HepG2 (cell line): ENCODE data around the gene COL5A1. TPM values are rescaled to one million over a fixed set of nuclear protein-coding genes. Genes with fewer than 3 reads are reported as not detected.

Source experiments
- ATAC-seq: fragments of 200-7000 bp; cut with Tn5 transposase; 3 replicates; pipeline ENCODE4 v1.9.1; 2020; ENCODE audit warnings: mild to moderate bottlenecking, moderate library complexity
- BruUV-seq: library from RNA; stranded (reverse); fragments of 400-500 nt; replicated peaks from 2 replicates; lab custom pipeline; 2021; lab: Mats Ljungman, UMichigan
- CTCF ChIA-PET: fragments of 300-600 bp; formaldehyde crosslinking; extraction: SDS; loops from one replicate; lab custom pipeline; 2021; ENCODE audit warnings: low total read pairs, inconsistent platforms, low intra/inter-chr PET ratio; lab: Yijun Ruan, JAX
- POLR2A ChIA-PET: fragments of 350-600 bp; sonication (Branson Sonifier 250); formaldehyde crosslinking; loops from one replicate; lab custom pipeline; 2020; ENCODE audit warnings: antibody characterized with exemption, inconsistent platforms; lab: Yijun Ruan, JAX
- DNase-seq: peaks from one replicate; pipeline ENCODE4 v3.0.0-alpha.2; 2015; ENCODE audit warnings: low spot score
- FAIRE-seq: peaks from 3 replicates; lab custom pipeline; 2011; peaks lifted over from hg19 to GRCh38; lab: Jason Lieb, UNC
- H2AFZ ChIP-seq: one replicate; pipeline ENCODE4 v1.6.1; 2011; ENCODE audit warnings: low read length, inconsistent platforms
- H3K27ac ChIP-seq: fragments of 300-600 bp; 3 replicates; pipeline ENCODE4 v1.8.0; 2011; ENCODE audit warnings: mixed run types, mild to moderate bottlenecking, mixed read lengths, low read length, inconsistent platforms; ENCODE audit not compliant: insufficient read depth; ENCODE audit errors: extremely low read length
- H3K27me3 ChIP-seq, 2 experiments: fragments of 200-600 bp in 1 of 2; 2 replicates in 1 of 2; 3 replicates in 1 of 2; pipeline versions ENCODE4 v1.6.0 to v1.8.0; 2011; ENCODE audit warnings: low read length in 2 of 2, mild to moderate bottlenecking in 2 of 2, moderate library complexity in 2 of 2, inconsistent platforms in 1 of 2; ENCODE audit not compliant: insufficient read depth in 2 of 2, control insufficient read depth in 1 of 2
- H3K36me3 ChIP-seq, 2 experiments: fragments of 200-600 bp in 1 of 2; replicated peaks in 1 of 2; 2 replicates in 1 of 2; 3 replicates in 1 of 2; pipeline versions ENCODE4 v1.5.1 to v1.8.0; 2011; ENCODE audit warnings: low read length in 2 of 2, inconsistent platforms in 1 of 2; ENCODE audit not compliant: insufficient read depth in 2 of 2, control insufficient read depth in 1 of 2
- H3K4me1 ChIP-seq: 2 replicates; pipeline ENCODE4 v1.5.1; 2012; ENCODE audit warnings: low read length, inconsistent platforms; ENCODE audit not compliant: insufficient read depth
- H3K4me2 ChIP-seq: 2 replicates; pipeline ENCODE4 v1.6.0; 2011; ENCODE audit warnings: low read depth, low read length, inconsistent platforms
- H3K4me3 ChIP-seq, 3 experiments: fragments of 200-600 bp in 1 of 3; sonication (generic), shearing (Covaris generic) in 1 of 3; replicated peaks in 1 of 3; 2 replicates each; pipeline ENCODE4 v1.5.1; 2011 to 2016; ENCODE audit warnings: low read length in 3 of 3, inconsistent platforms in 2 of 3, low read depth in 2 of 3, mild to moderate bottlenecking in 2 of 3, control low read depth in 1 of 3, mixed read lengths in 1 of 3; ENCODE audit not compliant: insufficient read depth in 1 of 3
- H3K79me2 ChIP-seq: one replicate; pipeline ENCODE4 v1.6.1; 2011; ENCODE audit warnings: low read length, inconsistent platforms; ENCODE audit not compliant: insufficient read depth
- H3K9ac ChIP-seq: 2 replicates; pipeline ENCODE4 v1.6.0; 2011; ENCODE audit warnings: mild to moderate bottlenecking, low read depth, low read length, inconsistent platforms; ENCODE audit not compliant: insufficient read depth
- H3K9me3 ChIP-seq: 2 replicates; pipeline ENCODE4 v1.5.1; 2012; ENCODE audit warnings: mild to moderate bottlenecking, low read length
- H4K20me1 ChIP-seq: 2 replicates; pipeline ENCODE4 v1.6.0; 2011; ENCODE audit warnings: inconsistent platforms, mild to moderate bottlenecking, low read length, moderate library complexity; ENCODE audit not compliant: insufficient read depth
- GATAD1 ChIP-seq: IDR thresholded peaks from 2 replicates; pipeline ENCODE4 v1.6.1; 2016; ENCODE audit warnings: missing genetic modification reagents, missing compliant biosample characterization
- JARID2 ChIP-seq: sonication (generic); formaldehyde crosslinking; IDR thresholded peaks from 2 replicates; pipeline ENCODE4 v1.8.1; 2023; ENCODE audit warnings: missing genetic modification reagents, inconsistent platforms; ENCODE audit not compliant: insufficient replicate concordance
- KLF6 ChIP-seq: IDR thresholded peaks from 2 replicates; pipeline ENCODE4 v1.8.0; 2016; ENCODE audit warnings: missing biosample characterization, missing genetic modification reagents
- PHF5A ChIP-seq: IDR thresholded peaks from one replicate; pipeline ENCODE4 v1.6.1; 2018; ENCODE audit warnings: low read depth, missing genetic modification reagents; ENCODE audit not compliant: unreplicated experiment
- RBM39 ChIP-seq: fragments of 200-400 bp; formaldehyde crosslinking; IDR thresholded peaks from one replicate; pipeline ENCODE4 v1.6.1; 2018; ENCODE audit warnings: antibody characterized with exemption, mild to moderate bottlenecking, low read depth, low read length; ENCODE audit not compliant: poor library complexity, severe bottlenecking
- SATB2 ChIP-seq: sonication (generic); formaldehyde crosslinking; IDR thresholded peaks from 2 replicates; pipeline ENCODE4 v1.5.0; 2020; ENCODE audit warnings: missing genetic modification reagents
- SRY ChIP-seq: sonication (generic); formaldehyde crosslinking; IDR thresholded peaks from 2 replicates; pipeline ENCODE4 v1.8.0; 2022; ENCODE audit warnings: mild to moderate bottlenecking, missing genetic modification reagents
- ZNF615 ChIP-seq: sonication (generic); formaldehyde crosslinking; IDR thresholded peaks from 2 replicates; pipeline ENCODE4 v1.5.0; 2020; ENCODE audit warnings: mild to moderate bottlenecking, missing genetic modification reagents, borderline replicate concordance
- WGBS: methylation state at CpG from one replicate; pipeline ENCODE4 v1.1.6; 2017; ENCODE audit warnings: low lambda C conversion rate; 5-methylcytosine and 5-hydroxymethylcytosine counted together
- in situ Hi-C: cut with HindIII; loops from 2 replicates; pipeline ENCODE4 v1.10.0; 2017; ENCODE audit warnings: low pct_unique_long_range_greater_than_20kb; ENCODE audit not compliant: extremely low pct_ligation_motif_present
- intact Hi-C: fragments of 100-400 bp; cut with micrococcal nuclease; formaldehyde crosslinking; loops from one replicate; pipeline ENCODE4 v1.10.0; 2022; ENCODE audit not compliant: unreplicated experiment
- polyA plus RNA-seq, 8 experiments: library from polyadenylated mRNA; depleted of rRNA in 3 of 8; stranded (reverse) in 7 of 8; unstranded in 1 of 8; fragments of >200 nt; fragmentation: Illumina TruSeq in 4 of 8; extraction: Trizol in 4 of 8; gene quantifications; 2 replicates each; pipeline versions ENCODE4 v1.2.1 to v1.2.3, GENCODE V29; 2011 to 2016; ENCODE audit warnings: low read depth in 4 of 8, missing spikeins in 1 of 8, mixed read lengths in 1 of 8; ENCODE audit not compliant: insufficient read depth in 1 of 8
- total RNA-seq, 5 experiments: library from RNA; depleted of rRNA; stranded (reverse); fragments of >200 nt; fragmentation: Illumina TruSeq; extraction: Trizol; gene quantifications; 2 replicates each; pipeline ENCODE4 v1.2.3, GENCODE V29; 2016; ENCODE audit warnings: low read depth in 1 of 5
- TF ChIP-seq, protein P1 (sequence below): IDR thresholded peaks from 2 replicates; pipeline ENCODE4 v1.6.1; 2018; ENCODE audit warnings: missing genetic modification reagents, mild to moderate bottlenecking, missing compliant biosample characterization
- TF ChIP-seq, protein P2 (sequence below): sonication (generic); formaldehyde crosslinking; IDR thresholded peaks from 2 replicates; pipeline ENCODE4 v1.4.0; 2020; ENCODE audit warnings: missing genetic modification reagents, low read depth, mild to moderate bottlenecking, borderline replicate concordance

The COL5A1 gene
- total and polyA plus RNA-seq, 2 of the 13 experiments (the other 11 are each of a cell fraction or from before 2014, with no cell fraction given): not detected

DNA sequence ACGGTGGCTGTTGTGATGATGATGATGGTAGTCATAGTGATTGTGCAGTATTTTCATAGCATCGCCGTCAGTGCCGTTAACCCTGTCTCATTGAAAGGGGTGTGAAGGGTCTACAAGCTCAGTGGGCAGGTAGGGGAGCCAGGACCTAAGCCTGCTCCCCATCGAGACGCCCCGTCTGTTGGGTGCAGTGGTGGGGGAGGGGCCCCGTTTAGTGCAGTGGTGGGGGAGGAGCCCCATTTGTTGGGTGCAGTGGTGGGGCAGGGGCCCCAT is 68.6 kb downstream of the COL5A1 start:
- no peaks in the 10 kb centered on the region for H3K79me2 ChIP-seq
- no TSS peak for BruUV-seq
- no peaks in the 10 kb centered on the region for H3K36me3 ChIP-seq
- H2AFZ ChIP-seq: no peak overlapping the region
- in situ Hi-C loops: no loop called here
- ATAC-seq: no peak
- intact Hi-C loops: no loop called here
- CTCF ChIA-PET: no interaction called here
- no peak for FAIRE-seq
- no peaks in the 10 kb centered on the region for H4K20me1 ChIP-seq
- DNase-seq: no peak
- POLR2A ChIA-PET: no interaction called here
- no peak overlapping the region for H3K9ac ChIP-seq
- peaks cover 1 to 21% of the 10 kb centered on the region in 2 experiments; a peak in 3 of 5 replicates for H3K27me3 ChIP-seq
- H3K27ac ChIP-seq: no peak overlapping the region
- TF ChIP-seq, protein P1, sequence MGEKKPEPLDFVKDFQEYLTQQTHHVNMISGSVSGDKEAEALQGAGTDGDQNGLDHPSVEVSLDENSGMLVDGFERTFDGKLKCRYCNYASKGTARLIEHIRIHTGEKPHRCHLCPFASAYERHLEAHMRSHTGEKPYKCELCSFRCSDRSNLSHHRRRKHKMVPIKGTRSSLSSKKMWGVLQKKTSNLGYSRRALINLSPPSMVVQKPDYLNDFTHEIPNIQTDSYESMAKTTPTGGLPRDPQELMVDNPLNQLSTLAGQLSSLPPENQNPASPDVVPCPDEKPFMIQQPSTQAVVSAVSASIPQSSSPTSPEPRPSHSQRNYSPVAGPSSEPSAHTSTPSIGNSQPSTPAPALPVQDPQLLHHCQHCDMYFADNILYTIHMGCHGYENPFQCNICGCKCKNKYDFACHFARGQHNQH (CRISPR knock-in tag): no peak
- TF ChIP-seq GATAD1 (no peak), SATB2 (no peak), ZNF615 (no peak), KLF6 (CRISPR knock-in tag) (no peak), SRY (CRISPR knock-in tag) (no peak), PHF5A (no peak), JARID2 (CRISPR knock-in tag) (no peak), RBM39 (no peak)
- TF ChIP-seq, protein P2, sequence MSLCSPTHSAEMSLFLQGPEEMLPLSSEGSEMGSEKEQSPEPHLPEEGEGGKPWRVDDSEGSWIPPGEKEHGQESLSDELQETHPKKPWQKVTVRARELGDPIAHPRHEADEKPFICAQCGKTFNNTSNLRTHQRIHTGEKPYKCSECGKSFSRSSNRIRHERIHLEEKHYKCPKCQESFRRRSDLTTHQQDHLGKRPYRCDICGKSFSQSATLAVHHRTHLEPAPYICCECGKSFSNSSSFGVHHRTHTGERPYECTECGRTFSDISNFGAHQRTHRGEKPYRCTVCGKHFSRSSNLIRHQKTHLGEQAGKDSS (CRISPR knock-in tag): no peak
- TF ChIP-seq, all 625 proteins: peak for 0
- 75% methylated on average over 4 of the region's 8 CpGs for WGBS
- Histone ChIP-seq H3K4me1 (no peaks in the 10 kb centered on the region), H3K9me3 (no peaks in the 10 kb centered on the region), H3K4me2 (no peak overlapping the region), H3K4me3 (no peak overlapping the region)
